MM.1S (cell line): ENCODE results near the gene ANKS3.

Experiments used
- CTCF ChIP-seq: fragments of 300-600 bp; sonication (generic); IDR thresholded peaks from 2 replicates; pipeline ENCODE4 v1.5.1; 2016; ENCODE audit warnings: antibody characterized with exemption, low read length, mixed read lengths
- EZH2 ChIP-seq: fragments of 300-600 bp; sonication (generic); optimal IDR thresholded peaks from 2 replicates; pipeline ENCODE3; 2017; ENCODE audit warnings: low read depth, mild to moderate bottlenecking, antibody characterized with exemption, low read length, mixed read lengths
- EZH2phosphoT487 ChIP-seq: fragments of 300-600 bp; sonication (generic); IDR thresholded peaks from 2 replicates; pipeline ENCODE4 v1.6.1; 2018; ENCODE audit warnings: antibody characterized with exemption, low read length

GRCh38 chr16:4726616-4727015, 7.5 kb downstream of the ANKS3 start:
- no peak for TF ChIP-seq CTCF
- TF ChIP-seq EZH2phosphoT487 = no peak
- TF ChIP-seq EZH2 = no peak
